Motor neuron (in vitro differentiated cells): ENCODE measurements around the gene LDAH. TPM values are rescaled to one million over a fixed set of nuclear protein-coding genes. Genes with fewer than 3 reads are reported as not detected.

Source experiments
- ATAC-seq, 8 experiments: fragments of 200-7000 bp; cut with Tn5 transposase; replicated peaks in 6 of 8; 2 replicates each; pipeline ENCODE4 v1.8.0; 2021; ENCODE audit warnings: mild to moderate bottlenecking in 8 of 8, moderate library complexity in 8 of 8
- H3K27ac ChIP-seq, 2 donors: fragments of 250-450 bp; sonication (Bioruptor Pico); 2 replicates each; pipeline ENCODE4 v1.9.0; 2021; ENCODE audit warnings: antibody characterized with exemption in 2 of 2, mild to moderate bottlenecking in 2 of 2, moderate library complexity in 1 of 2
- H3K4me1 ChIP-seq, 2 donors: fragments of 250-450 bp; sonication (Bioruptor Pico); replicated peaks in 1 of 2; 2 replicates each; pipeline ENCODE4 v1.6.1; 2021; ENCODE audit warnings: antibody characterized with exemption in 2 of 2, mild to moderate bottlenecking in 2 of 2, moderate library complexity in 1 of 2
- H3K4me3 ChIP-seq, 5 donors: fragments of 250-450 bp; sonication (Bioruptor Pico); 2 replicates each; pipeline ENCODE4 v1.9.0; 2021; ENCODE audit warnings: antibody characterized with exemption in 5 of 5, mild to moderate bottlenecking in 5 of 5, moderate library complexity in 4 of 5
- WGBS, 10 experiments: fragments of 450-650 bp; shearing (Covaris generic); methylation state at CpG; one replicate each; pipeline ENCODE4 v1.0.0; 2022; 5-methylcytosine and 5-hydroxymethylcytosine counted together
- in situ Hi-C, 9 experiments: fragments of 400-800 bp; cut with MboI; loops; one replicate each; pipeline ENCODE4 v1.15.0; 2021; ENCODE audit warnings: low sequenced_read_pairs in 9 of 9, low pct_unique_long_range_greater_than_20kb in 2 of 9; ENCODE audit not compliant: unreplicated experiment in 9 of 9
- total RNA-seq, 8 experiments: library from RNA; unstranded; fragments of 300-600 nt; gene quantifications; 2 replicates each; pipeline versions ENCODE4 v1.2.3 to v1.2.4, GENCODE V29; 2022

Gene LDAH
- total RNA-seq, 8 experiments from 2014 or later = 14.8 to 28.4 (median 23.3) TPM

DNA sequence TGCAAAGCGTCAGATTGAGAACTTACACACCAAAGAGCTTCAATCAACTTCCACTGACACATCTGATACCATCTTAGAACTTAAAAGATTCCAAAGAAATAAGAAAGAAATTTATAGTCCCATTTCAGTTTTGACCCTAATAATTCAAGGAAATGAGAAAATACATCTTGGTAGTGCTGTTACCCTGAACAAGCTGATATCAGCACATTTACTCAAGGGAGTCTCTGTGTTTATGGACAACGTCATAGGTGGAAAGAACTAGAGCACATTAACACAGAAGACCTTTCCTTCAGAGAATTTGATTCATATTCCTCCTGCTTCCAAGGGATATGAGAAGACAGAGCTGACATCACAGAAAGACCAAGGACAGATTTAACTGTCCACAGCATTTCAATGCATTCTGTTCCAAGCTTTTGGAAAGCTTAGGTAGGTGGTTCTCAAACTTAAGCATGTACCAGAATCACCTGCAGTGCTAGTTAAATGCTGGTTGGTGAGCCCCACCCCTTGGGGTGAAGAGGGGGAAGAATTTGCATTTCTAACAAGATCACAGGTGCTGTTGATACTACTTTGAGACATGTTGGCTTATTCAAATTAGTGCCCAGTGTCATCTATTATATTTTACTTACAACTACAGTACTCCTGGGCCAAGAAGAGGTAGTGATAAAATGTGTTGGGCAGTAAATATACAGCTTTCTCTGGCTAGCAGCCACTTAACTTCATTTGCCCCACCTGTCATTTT lies 59.8 kb downstream of the LDAH start:
- ATAC-seq = no peak
- Histone ChIP-seq H3K4me1 (no peaks in the 10 kb centered on the region), H3K4me3 (no peak overlapping the region), H3K27ac (no peak overlapping the region)
- 90 to 100% (median 100%) methylated on average over 1 to 2 of the region's 2 CpGs; no CpG with 5 or more reads in 2 of the 10 experiments for WGBS, 10 experiments
- in situ Hi-C loops = no loop called here

DNA sequence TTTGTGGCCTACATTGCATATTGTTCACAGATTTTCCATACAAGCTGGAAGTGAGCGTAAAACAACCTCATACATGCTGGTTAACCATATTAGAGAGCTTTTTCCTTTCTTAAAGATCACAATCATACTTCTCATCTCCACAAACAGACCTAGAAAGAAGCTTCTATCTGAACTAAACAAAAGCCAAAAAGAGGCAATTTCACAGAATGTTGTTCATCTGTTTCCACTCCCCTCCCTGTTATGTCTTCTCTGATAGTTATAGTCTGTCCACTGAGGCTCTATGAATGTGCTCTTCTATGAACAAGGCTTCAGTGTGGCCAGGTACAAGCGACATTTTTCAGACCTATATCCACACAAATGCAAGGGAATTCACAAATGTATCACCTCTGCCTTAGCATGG lies 63.4 kb downstream of the LDAH start:
- 83 to 100% (median 100%) methylated on average over 1 to 2 of the region's 2 CpGs; no CpG with 5 or more reads in 2 of the 10 experiments for WGBS, 10 experiments
- no peak overlapping the region for H3K4me3 ChIP-seq
- H3K4me1 ChIP-seq = no peaks in the 10 kb centered on the region
- H3K27ac ChIP-seq = no peak overlapping the region
- no peak for ATAC-seq
- in situ Hi-C loops = no loop called here

DNA sequence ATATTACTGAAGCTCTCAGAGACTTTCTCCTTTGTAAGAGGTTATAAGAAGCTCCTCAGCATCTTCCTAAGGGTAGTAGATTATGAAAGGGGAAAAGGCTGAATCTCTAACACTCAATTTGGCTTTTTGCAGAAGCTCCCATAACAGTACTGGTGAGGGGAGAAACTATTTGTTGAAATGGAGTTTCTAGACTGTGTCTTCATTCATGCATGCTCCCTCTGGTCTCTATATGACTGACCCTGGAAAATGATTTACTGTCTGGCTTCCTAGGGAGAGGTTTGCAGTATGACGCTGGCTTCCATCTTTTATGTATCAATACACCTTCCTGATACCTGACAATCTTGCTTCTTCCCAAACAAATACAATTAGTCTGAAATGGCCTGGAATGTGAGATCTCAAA lies 63.9 kb downstream of the LDAH start:
- Histone ChIP-seq H3K27ac (no peak overlapping the region), H3K4me3 (no peak overlapping the region), H3K4me1 (no peaks in the 10 kb centered on the region)
- 80 to 100% (median 83%) methylated on average over 1 of the region's 1 CpG; no CpG with 5 or more reads in 7 of the 10 experiments for WGBS, 10 experiments
- ATAC-seq = no peak
- in situ Hi-C loops = no loop called here

DNA sequence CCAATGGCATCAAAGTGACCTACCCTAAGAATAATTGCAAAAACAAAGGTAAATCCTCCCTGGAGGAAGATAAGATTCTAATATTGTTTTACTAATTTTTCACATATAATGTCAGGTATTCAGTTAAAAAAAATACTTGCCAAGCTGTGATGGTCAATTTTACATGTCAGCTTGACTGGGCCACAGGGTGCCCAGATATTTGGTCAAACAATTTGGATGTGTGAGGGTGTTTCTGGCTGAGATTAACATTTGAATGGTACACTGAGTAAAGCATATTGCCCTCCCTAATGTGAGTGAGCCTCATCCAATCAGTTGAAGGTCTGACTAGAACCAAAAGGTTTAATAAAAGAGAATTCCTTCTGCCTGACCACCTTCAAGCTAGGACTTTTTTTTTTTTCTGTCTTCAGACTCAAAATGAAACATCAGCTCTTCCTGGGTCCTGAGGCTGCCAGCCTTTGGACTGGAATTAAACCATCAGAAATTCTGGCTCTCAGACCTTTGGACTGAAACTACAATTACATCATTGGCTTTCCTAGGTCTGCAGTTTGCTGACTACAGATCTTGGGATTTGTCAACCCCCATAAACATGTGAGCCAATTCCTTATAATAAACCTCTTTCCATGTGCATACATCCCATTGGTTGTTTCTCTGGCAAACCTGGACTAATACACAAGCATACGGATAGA lies 65.4 kb downstream of the LDAH start:
- H3K4me1 ChIP-seq = no peaks in the 10 kb centered on the region
- ATAC-seq = no peak
- WGBS, 10 experiments = 80 to 100% (median 92%) methylated on average over 1 of the region's 1 CpG; no CpG with 5 or more reads in 3 of the 10 experiments
- no peak overlapping the region for H3K27ac ChIP-seq
- H3K4me3 ChIP-seq = no peak overlapping the region
- in situ Hi-C loops = no loop called here

DNA sequence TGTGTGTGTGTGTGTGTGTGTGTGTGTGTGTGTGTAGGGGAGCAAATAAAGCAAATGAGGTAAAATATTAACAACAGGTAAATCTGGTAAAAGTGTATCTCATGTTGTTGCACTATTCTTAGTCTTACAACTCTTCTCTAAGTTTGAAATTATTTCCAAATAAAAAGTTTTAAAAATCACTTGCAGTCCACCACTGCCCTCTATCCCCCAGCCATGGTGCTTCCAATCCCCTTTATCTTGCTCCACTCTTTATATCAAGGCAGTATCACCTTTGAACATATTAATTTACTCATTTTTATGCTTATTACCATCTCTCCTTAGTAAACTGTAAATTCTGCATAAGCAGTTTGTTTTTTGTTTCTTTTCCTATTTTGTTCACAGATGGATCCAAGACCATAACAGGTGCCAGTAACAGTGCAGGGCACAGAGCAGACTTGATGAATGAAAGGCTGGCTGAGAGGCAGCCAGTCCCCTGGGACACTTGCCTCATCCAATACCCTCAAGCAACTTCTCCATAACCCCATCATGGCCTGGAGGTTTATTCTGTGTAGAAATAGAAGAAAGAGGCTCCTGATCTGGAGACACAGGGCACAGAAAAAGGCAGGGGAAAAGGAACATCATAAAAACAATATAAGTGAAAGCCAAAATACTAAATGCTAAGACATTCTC lies 67.6 kb downstream of the LDAH start:
- in situ Hi-C loops = no loop called here
- Histone ChIP-seq H3K4me1 (no peaks in the 10 kb centered on the region), H3K4me3 (no peak overlapping the region), H3K27ac (no peak overlapping the region)
- ATAC-seq = no peak

DNA sequence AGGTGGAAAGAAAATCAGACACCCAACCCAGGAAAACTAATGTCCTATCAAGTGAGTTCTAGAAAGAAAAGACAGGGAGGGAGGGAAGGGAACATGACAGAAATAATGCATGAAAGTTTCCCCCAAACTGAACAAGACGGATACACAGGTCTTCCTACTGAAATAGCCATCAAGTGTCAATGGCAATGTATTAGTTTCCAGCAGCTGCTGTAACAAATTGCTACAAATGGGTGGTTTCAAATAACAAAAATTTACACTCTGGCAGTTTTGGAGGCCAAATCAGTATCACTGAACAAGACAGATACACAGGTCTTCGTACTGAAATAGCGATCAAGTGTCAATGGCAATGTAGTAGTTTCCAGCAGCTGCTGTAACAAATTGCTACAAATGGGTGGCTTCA lies 70.6 kb downstream of the LDAH start:
- Histone ChIP-seq H3K4me3 (no peak overlapping the region), H3K4me1 (no peaks in the 10 kb centered on the region), H3K27ac (no peak overlapping the region)
- WGBS, 10 experiments = 90 to 100% (median 100%) methylated on average over 1 to 3 of the region's 3 CpGs
- ATAC-seq = no peak
- in situ Hi-C loops = no loop called here

DNA sequence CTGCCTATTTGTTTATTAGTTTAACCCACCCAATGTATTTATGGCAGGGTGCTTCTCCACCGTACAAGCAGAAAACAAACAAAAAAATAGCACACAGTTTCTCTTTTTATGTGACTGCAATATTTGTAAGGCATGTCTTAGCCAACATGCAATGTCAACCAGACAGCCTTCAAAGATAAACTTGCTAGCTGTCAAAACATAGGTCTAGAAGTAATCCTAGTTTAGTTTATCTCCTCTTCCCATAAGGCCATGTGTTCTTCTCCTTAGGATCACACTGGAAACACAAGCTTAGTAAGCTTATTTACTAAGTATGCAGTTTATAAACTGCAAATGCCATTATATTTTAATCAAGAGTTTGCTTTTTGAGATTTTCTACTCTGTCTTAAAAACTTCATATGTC lies 75.6 kb downstream of the LDAH start:
- Histone ChIP-seq H3K4me3 (no peak overlapping the region), H3K27ac (no peak overlapping the region), H3K4me1 (no peaks in the 10 kb centered on the region)
- WGBS, 10 experiments = 50 to 100% (median 82%) methylated on average over 1 of the region's 1 CpG; no CpG with 5 or more reads in 2 of the 10 experiments
- in situ Hi-C loops = no loop called here
- ATAC-seq = no peak

DNA sequence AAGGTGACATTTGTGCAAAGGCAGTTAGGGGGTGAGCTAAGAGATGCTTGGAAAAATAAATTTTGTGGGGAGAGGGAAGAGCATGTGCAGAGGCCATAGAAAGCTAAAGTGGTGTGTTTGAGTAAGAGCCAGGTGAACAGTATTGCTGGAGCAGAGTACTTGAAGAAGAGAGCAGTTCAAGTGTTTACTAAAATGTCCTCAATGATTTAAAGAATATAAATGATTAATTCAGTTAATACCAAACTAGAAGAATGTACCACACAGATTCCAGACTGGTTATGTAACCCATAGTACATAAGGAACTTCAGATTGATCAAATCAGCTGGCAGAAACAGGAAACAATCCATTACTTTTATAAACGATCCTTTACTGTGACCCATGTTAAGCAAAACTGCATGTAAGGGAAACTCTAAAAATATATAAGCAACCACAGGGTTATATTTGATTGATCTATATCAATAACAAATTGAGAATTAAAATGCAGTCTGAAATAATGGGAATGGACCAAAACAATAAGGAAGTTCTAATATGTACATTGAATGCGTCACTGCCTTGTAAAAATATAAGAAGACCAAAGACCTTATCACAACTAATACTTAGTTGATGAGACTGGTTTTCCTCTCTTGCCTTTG lies 76.9 kb downstream of the LDAH start:
- no peak for ATAC-seq
- in situ Hi-C loops = no loop called here
- Histone ChIP-seq H3K4me1 (no peaks in the 10 kb centered on the region), H3K27ac (no peak overlapping the region), H3K4me3 (no peak overlapping the region)
- 33 to 100% (median 74%) methylated on average over 1 to 2 of the region's 2 CpGs for WGBS, 10 experiments

DNA sequence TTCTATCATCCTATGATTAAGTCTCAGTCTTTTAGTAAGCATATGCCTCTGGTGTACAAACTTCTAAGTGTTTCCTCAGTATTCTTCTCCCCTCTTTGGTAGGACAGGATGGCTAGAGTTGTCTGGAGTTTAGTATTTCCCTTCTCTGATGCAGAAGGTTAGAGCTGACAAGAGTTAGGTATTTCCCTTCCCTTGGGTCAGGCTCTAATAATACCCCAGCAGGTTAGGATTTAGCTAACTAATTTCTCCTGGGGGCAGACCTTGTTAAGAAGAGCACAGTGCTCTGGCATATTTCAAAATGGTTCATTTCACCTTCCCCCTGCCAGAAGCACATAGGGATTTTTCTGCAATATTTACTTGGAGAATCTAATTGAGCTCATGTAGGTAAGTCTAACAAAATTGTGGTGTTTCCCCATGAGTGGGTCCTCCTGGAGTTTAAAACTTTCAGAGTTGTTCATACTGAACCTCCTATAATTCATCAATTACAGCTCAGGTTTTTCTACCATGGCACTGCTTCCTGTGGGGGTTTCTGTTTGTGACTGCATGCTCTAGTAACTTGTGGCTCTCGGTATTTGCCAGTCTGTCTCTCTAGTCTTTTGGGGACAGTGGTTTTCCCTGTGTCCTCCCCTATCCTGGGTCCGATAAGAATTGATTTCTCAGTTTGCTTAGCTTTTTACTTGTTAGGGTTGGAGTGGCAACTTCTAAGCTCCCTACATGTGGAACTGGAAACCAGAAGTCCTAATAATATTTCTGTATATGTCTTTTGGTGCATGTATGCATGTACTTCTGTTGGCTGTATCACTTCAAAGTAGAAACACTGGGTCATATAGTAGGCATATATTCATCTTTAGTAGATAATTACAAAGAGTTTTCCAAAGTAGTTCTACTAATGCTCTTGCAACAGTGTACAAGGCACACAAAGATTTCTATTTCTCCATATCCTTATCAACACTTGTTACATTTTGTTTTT lies 78.2 kb downstream of the LDAH start:
- no peak for ATAC-seq
- H3K4me1 ChIP-seq = no peaks in the 10 kb centered on the region
- in situ Hi-C loops = no loop called here
- 20 to 100% (median 98%) methylated on average over 1 to 2 of the region's 2 CpGs; no CpG with 5 or more reads in 4 of the 10 experiments for WGBS, 10 experiments
- no peak overlapping the region for H3K4me3 ChIP-seq
- no peak overlapping the region for H3K27ac ChIP-seq

DNA sequence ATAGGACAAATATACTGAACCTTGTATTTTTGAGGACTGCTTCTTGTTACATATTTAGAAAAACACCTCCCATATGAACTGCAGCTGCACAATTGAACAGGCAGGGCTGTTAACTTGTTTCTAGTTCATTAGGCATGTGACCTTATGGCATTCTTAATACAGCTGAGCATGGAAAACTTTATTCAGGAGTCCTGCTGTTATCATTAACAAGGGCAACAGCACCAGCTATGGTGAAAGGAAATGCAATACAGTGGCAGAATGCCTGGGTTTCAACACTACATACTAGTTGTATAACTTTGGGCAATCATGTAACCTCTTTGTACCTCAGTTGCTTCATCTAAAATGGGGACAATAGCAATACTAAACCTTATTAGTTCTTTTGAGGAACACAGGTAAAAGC lies 84.1 kb downstream of the LDAH start:
- H3K4me1 ChIP-seq = no peaks in the 10 kb centered on the region
- no peak overlapping the region for H3K4me3 ChIP-seq
- in situ Hi-C loops = no loop called here
- no peak overlapping the region for H3K27ac ChIP-seq
- no peak for ATAC-seq

DNA sequence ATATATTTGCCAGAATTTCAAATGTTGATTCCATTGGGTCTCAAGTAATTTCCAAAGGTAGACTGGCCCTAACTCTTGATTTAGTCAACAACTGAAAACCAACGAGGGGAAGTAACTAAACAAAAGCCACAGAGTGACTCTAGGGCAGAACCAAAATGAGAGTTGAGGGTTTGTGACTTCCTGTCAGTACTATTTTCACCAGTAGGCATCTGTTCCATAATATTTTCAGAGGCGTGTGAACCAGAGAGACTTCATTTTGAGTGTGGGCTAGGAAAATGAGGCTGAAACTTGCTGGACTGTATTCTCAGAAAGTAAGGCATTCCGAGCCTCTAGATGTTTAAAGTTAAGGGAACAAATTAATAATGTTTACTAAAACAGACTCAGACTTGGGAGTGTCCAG lies 85.4 kb downstream of the LDAH start:
- in situ Hi-C loops = no loop called here
- no peak for ATAC-seq
- H3K4me3 ChIP-seq = no peak overlapping the region
- H3K27ac ChIP-seq = no peak overlapping the region
- H3K4me1 ChIP-seq = no peaks in the 10 kb centered on the region
- 83 to 90% (median 88%) methylated on average over 1 to 3 of the region's 3 CpGs; no CpG with 5 or more reads in 2 of the 10 experiments for WGBS, 10 experiments

DNA sequence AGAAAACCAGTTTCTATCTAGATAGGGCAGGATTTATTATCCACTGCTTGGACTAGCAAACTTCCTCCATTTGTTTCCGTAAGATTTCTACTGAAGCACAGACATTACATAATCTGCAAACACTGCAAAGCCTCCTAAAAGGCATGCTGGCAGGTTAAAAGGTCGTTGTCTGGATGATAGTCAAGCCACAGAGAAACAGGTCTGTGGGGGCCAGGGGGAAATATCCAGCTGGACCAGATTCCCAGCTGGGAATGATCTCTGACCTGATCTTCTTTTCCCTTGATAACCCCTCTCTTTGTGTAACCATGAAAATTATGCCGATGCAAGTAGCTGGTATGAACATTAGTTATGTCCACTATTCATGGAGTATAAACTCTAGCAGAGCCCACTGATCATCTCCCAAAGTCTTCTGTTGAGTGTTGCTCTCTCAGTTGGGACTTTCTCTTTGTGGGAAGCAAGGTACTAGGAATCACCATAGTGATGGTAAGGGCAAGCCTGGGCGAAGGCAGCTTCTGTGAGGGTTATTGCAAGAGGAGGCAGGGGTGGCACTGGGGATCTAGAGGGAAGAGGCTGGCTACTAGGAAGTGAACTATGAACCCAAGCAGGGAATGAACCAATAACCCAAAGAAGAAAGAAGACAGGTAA lies 94.7 kb downstream of the LDAH start:
- peaks cover 3 to 8% of the 10 kb centered on the region in 2 donors for H3K4me1 ChIP-seq
- ATAC-seq = peak in 1 of 8 experiments; percentile 56
- 35 to 100% (median 67%) methylated on average over 1 to 4 of the region's 4 CpGs for WGBS, 10 experiments
- peak overlapping the region in 1 of 2 donors; percentile 29 for H3K27ac ChIP-seq
- no peak overlapping the region for H3K4me3 ChIP-seq
- in situ Hi-C loops = no loop called here
